KBM-7 (cell line): ENCODE data around the gene DHRS7C.
"Not testable (repeated sequence)": the region's sequence is repeated elsewhere in the genome, so short reads cannot be mapped to it uniquely, and the experiment has no call there.

Source experiments
- DNase-seq: peaks from one replicate; pipeline ENCODE4 v3.0.0-alpha.2; 2015
- in situ Hi-C: fragments of 300-500 bp; cut with MboI; formaldehyde crosslinking; loops from 2 replicates; pipeline ENCODE4 v1.14.3; 2020; ENCODE audit warnings: low sequenced_read_pairs, low pct_unique_long_range_greater_than_20kb, mixed read lengths

Gene DHRS7C

DNA sequence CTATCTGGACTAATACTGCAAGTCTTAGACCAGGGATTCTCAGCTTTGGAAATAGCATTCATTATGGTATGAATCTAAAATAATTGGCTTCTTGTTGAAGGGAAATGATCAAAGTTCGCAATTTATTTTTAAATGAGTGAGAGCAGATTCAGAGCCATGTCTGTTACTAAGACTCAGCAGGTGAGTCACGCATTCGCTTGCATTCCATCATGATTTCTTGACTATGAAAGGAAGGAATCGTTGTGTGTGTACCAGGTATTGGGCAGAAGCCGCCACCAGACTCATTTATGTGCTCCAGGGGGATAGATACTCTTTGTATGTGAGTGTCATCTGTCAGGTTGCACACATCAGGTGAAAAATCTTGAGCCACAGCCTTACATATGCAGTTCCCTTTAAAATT, 19.7 kb upstream of the DHRS7C start:
- no peak for DNase-seq
- in situ Hi-C loops, result no loop called here

DNA sequence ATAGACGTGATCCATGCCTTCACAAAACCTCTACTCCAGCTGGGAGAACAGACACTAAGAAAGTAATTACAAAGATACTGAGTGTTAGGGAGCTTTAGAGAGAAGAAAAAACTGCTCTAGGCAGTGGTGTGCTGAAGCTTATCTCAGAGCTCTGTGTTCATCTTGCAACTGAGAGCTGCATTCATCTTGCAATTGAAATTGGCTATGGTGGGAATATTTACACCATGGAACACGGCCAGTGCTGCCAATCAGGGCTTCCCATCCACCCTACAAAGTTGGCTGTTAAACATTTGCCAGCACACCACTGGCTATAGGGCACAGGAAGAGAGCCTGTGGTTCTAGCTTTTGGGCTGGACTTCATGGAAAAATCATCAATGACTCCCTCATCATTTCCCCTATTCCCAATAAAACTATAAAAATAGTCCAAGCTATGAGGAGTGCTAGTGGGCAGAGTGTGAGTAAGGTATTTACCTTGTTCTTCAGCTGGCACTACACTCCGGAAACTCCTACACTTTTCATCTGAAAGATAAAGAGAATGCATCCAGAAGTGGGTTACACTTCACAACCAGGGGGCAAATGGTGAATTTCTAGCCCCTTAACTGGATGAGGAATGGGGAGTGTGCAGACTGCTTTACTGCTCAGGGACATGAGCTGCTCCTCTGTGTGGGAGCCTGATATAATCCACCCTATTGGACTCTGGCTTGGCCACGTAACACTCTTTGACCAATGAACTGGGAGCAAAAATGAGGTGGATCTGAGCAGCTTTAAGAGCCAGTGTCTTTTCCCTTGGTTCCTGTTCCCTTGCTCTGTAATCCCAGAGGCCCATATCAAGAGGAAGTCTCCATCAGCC, 18.9 kb upstream of the DHRS7C start:
- no peak for DNase-seq
- in situ Hi-C loops, result no loop called here

GRCh38 chr17:9809409-9809808, 18.0 kb upstream of the DHRS7C start:
- in situ Hi-C loops, result no loop called here
- DNase-seq, result no peak

DNA sequence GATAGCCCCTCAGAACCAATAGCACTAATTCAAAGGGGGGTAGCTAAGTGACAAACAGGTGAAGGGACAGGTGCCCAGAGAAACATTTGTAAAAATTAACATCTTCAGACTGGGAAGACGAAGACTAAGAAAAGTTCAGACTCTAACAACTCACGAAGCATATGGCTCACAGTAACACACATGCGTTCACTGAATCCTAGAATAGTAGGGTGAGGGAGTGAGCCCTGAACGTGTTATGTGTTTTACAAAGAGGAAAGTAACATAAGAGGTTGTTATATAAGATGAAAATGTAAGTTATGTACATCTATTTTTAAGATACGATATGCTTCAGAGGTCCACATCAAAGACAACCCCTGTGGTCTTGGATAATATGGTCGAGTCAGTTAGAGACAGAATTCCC, 15.3 kb upstream of the DHRS7C start:
- no peak for DNase-seq
- in situ Hi-C loops, result no loop called here

GRCh38 chr17:9805769-9806168, 14.4 kb upstream of the DHRS7C start:
- DNase-seq, result peak; percentile 52
- in situ Hi-C loops, result no loop called here

DNA sequence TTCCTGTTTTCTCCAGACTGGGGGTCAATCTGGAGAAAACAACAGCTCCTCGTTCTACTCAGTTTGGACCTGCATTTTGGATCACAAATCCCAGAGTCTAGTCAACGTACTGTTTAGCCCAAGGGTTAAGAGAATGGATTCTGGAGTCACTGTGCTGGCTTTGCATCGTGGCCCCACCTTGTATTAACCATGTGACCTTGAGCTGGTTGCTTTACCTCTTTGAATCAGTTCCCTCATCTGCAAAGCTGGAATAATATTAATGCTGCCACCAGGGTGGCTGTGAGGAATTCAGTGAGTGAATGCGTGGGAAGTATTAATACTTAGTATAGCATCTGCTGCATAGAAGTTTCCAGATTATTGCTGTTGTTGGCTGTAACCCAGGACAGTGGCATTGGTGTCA, 11.3 kb upstream of the DHRS7C start:
- no peak for DNase-seq
- in situ Hi-C loops, result no loop called here

DNA sequence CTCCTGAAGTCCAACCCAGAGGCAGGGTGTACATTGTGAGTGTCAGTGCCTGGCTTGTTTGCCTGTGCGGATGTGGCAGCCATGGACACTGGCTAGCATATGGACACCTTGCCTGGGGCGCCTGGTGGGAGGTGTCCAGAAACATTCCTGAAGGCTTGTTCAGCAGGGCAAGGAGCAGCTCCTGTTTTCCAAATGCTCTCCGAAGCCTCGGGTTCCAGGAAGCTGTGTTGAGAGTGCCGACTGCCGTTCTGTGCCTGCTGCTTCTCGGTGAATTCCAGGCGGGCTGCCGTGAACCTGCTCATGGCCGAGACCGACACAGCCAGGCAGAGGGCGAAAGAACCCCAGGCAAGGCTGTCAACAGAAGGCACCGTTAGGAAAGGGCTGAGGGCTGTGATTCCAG, 10.9 kb upstream of the DHRS7C start:
- no peak for DNase-seq
- in situ Hi-C loops, result no loop called here

DNA sequence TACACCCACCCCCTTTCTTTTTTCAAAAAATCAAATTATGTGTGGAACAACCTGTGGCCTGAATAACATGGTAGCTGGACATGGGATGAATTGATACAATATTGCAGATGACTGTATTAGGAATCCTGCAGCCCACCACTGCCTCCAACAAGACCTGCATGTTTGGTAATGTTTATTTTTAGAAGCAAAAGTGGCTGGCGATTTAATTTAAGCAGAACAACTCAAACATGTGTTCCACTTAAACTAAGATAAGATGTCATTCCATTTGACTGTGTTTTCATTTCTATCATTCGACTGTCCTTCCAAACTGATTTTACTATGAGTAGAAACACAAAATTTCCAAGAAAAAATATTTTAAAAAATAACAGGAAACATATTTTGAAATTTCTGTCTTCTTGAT, 10.1 kb upstream of the DHRS7C start:
- DNase-seq, result no peak
- in situ Hi-C loops, result no loop called here

DNA sequence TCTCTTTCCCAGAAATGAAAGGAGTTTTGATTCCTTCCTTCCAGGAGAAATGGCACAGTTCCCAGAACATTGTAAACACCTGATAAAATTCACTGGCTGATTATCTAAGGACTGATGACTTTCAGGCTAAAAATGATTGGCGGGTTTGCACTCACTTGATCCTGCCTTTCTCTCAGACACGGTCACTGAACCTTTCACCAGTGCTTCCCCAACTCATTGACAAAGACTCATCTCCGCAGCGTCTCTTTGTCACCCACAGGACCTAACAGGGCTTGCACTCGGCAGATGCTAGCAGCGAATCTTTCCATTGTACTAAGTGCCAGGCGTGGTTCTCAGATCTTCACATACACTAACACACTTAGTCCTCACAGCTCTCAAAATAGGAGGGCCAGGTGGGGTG, 7.3 kb upstream of the DHRS7C start:
- in situ Hi-C loops, result no loop called here
- DNase-seq, result no peak

GRCh38 chr17:9798008-9798407, 6.6 kb upstream of the DHRS7C start:
- in situ Hi-C loops, result no loop called here
- DNase-seq, result no peak

DNA sequence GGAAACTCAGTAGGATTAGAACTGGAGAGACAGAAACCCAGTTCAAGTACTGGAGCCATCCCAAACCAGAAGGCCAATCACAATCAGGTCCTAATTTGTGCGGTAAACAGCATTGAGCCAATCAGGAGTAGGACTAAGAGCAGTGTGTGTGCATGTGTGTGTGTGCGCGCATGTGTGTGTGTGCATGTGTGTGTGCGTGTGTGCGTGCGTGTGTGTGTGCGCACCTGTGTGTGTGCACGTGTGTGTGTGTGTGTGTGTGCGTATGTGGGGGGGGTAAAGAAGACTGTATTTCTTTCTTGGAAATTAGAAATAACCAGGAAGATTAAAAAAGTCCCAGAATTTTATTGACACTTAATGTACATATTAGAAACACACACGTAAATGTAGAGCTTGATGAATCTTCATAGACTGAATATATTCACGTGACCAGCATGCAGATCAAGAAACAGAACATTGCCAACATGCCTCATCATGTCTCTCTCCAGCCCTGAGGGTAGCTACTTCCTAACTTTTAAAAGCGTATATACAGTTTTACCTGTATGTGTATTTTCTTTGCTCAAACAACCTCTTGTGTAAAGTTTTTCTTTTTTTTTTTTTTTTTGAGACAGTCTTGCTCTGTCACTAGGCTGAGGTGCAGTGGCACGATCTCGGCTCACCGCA, 919 bp upstream of the DHRS7C start:
- in situ Hi-C loops, result no loop called here
- DNase-seq, result no peak

DNA sequence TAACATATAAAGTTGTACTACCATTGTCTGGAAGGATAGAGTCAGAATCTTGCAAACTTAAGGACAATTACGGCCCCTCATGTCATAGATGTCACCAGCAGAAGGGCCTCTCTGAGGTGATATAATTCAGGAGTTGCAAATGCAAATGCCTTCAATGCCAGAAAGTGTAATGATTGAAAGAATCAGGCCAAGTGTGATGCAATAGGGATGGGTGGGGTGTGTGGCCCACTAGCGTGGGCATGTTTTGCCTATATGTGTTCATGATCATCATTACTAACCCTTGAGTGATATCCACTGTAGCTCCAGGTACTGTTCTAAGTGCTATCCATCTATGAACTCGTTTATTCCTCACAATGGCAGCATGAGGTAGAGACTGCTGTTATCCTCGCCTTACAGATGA, 1.1 kb downstream of the DHRS7C start:
- no peak for DNase-seq
- in situ Hi-C loops, result no loop called here

DNA sequence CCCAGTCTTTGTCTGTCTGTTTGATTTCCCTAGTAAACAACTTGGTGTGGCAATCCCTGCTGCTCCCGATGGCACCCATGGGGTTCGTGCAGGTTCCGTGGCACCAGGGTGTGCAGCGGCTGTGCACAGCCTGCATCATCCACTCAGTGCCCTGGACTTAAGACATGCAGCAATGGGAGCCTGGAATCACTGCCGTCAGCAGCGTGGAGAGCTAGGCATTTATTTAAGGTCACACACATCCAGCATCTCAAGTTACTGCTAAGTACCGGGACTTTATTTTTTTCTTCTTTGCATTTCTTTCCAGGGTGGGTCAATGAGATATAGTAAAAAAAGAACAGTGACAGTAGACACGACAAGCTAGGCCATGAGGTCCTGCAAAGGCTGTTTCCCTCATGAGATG, 2.8 kb downstream of the DHRS7C start:
- in situ Hi-C loops, result no loop called here
- no peak for DNase-seq

GRCh38 chr17:9784544-9784943, 6.8 kb downstream of the DHRS7C start:
- no peak for DNase-seq
- in situ Hi-C loops, result no loop called here

GRCh38 chr17:9783465-9783864, 7.9 kb downstream of the DHRS7C start:
- in situ Hi-C loops, DNase-seq: not testable (repeated sequence)

DNA sequence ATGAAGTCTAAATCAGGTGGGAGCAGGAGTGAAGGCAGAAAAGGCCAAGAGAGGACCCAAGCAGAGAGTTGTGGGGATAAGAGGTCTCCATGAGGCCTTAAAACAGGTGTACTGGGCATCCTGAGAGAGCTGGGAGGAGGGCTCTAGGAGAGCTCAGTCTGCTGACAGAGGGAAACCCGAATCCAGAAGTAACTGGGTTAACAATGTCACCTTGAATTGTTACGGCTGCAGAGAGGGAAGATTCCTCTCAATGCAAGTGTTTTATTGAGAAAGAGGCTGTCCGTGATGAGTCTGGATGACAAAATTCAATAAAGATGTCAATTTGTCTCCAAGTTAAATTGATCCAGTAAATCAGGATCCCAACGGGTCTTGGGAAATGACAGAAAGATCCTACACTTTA, 8.3 kb downstream of the DHRS7C start:
- no peak for DNase-seq
- in situ Hi-C loops, result no loop called here

GRCh38 chr17:9780552-9780951, 10.8 kb downstream of the DHRS7C start:
- in situ Hi-C loops, result no loop called here

GRCh38 chr17:9776911-9777310, 14.5 kb downstream of the DHRS7C start:
- DNase-seq, result no peak
- in situ Hi-C loops, result no loop called here

More at GRCh38 chr17:9780552-9780951, 10.8 kb downstream of the DHRS7C start:
- no peak for DNase-seq

GRCh38 chr17:9772658-9773057, 18.7 kb downstream of the DHRS7C start:
- no peak for DNase-seq
- in situ Hi-C loops, result no loop called here

GRCh38 chr17:9771465-9771864, 19.9 kb downstream of the DHRS7C start:
- DNase-seq, result no peak
- in situ Hi-C loops, result no loop called here
